HepG2 (cell line): ENCODE results near the gene SCT. TPM values are rescaled to one million over a fixed set of nuclear protein-coding genes. Genes with fewer than 3 reads are reported as not detected.

Source experiments
- FOSL2 ChIP-seq: sonication (generic); formaldehyde crosslinking; IDR thresholded peaks from 2 replicates; pipeline ENCODE4 v1.4.0; 2020; ENCODE audit warnings: missing genetic modification reagents
- HIC2 ChIP-seq: sonication (generic); formaldehyde crosslinking; IDR thresholded peaks from 2 replicates; pipeline ENCODE4 v1.9.0; 2022; ENCODE audit warnings: low read depth, missing genetic modification reagents
- MAX ChIP-seq: IDR thresholded peaks from 2 replicates; pipeline ENCODE4 v1.6.1; 2012; ENCODE audit warnings: inconsistent platforms
- NR2F1 ChIP-seq, 2 experiments: fragments of 450-650 bp in 1 of 2; formaldehyde crosslinking in 1 of 2; IDR thresholded peaks; 2 replicates each; pipeline versions ENCODE4 v1.5.0 to v1.6.1; 2016 to 2020; ENCODE audit warnings: mild to moderate bottlenecking in 1 of 2, missing compliant biosample characterization in 1 of 2, missing genetic modification reagents in 1 of 2, moderate library complexity in 1 of 2
- NR2F2 ChIP-seq: IDR thresholded peaks from 2 replicates; pipeline ENCODE4 v1.6.1; 2012; ENCODE audit warnings: low read depth, inconsistent platforms, borderline replicate concordance
- POGK ChIP-seq: sonication (generic); formaldehyde crosslinking; conservative IDR thresholded peaks from 2 replicates; pipeline ENCODE4 v1.8.0; 2022; ENCODE audit warnings: mild to moderate bottlenecking, moderate library complexity, missing genetic modification reagents
- RARA ChIP-seq: IDR thresholded peaks from 2 replicates; pipeline ENCODE4 v1.6.1; 2016; ENCODE audit warnings: missing genetic modification reagents, missing compliant biosample characterization
- RCOR2 ChIP-seq: IDR thresholded peaks from 2 replicates; pipeline ENCODE4 v1.6.1; 2016; ENCODE audit warnings: missing biosample characterization, missing genetic modification reagents
- SOX6 ChIP-seq, 2 experiments: fragments of 450-650 bp in 1 of 2; sonication (generic) in 1 of 2; formaldehyde crosslinking in 1 of 2; IDR thresholded peaks; 2 replicates each; pipeline versions ENCODE4 v1.4.0 to v1.6.1; 2017 to 2020; ENCODE audit warnings: antibody characterized with exemption in 1 of 2, mild to moderate bottlenecking in 1 of 2, missing genetic modification reagents in 1 of 2
- SP4 ChIP-seq: sonication (generic); formaldehyde crosslinking; IDR thresholded peaks from 2 replicates; pipeline ENCODE4 v1.8.1; 2023; ENCODE audit warnings: mild to moderate bottlenecking, missing genetic modification reagents
- SPEN ChIP-seq: sonication (generic); formaldehyde crosslinking; IDR thresholded peaks from 2 replicates; pipeline ENCODE4 v1.5.1; 2020; ENCODE audit warnings: low read depth, mild to moderate bottlenecking, missing genetic modification reagents
- TFDP1 ChIP-seq: IDR thresholded peaks from 2 replicates; pipeline ENCODE4 v1.6.1; 2016; ENCODE audit warnings: missing compliant biosample characterization, missing genetic modification reagents, borderline replicate concordance
- YEATS2 ChIP-seq: sonication (generic); formaldehyde crosslinking; IDR thresholded peaks from 2 replicates; pipeline ENCODE4 v1.4.0; 2020; ENCODE audit warnings: missing genetic modification reagents, borderline replicate concordance
- YEATS4 ChIP-seq: sonication (generic); formaldehyde crosslinking; IDR thresholded peaks from 2 replicates; pipeline ENCODE4 v1.4.0; 2020; ENCODE audit warnings: missing genetic modification reagents, borderline replicate concordance
- ZFAT ChIP-seq: sonication (generic); formaldehyde crosslinking; conservative IDR thresholded peaks from 2 replicates; pipeline ENCODE4 v1.8.1; 2023; ENCODE audit warnings: missing genetic modification reagents, inconsistent platforms
- ZHX1 ChIP-seq: sonication (generic); formaldehyde crosslinking; IDR thresholded peaks from 2 replicates; pipeline ENCODE4 v1.8.1; 2022; ENCODE audit warnings: low read depth, mild to moderate bottlenecking, missing genetic modification reagents
- ZNF12 ChIP-seq: sonication (generic); formaldehyde crosslinking; IDR thresholded peaks from 2 replicates; pipeline ENCODE4 v1.5.0; 2020; ENCODE audit warnings: missing genetic modification reagents
- ZNF33A ChIP-seq: sonication (generic); formaldehyde crosslinking; IDR thresholded peaks from 2 replicates; pipeline ENCODE4 v1.5.1; 2020; ENCODE audit warnings: missing genetic modification reagents, mild to moderate bottlenecking, moderate library complexity, borderline replicate concordance
- ZNF749 ChIP-seq: sonication (generic); formaldehyde crosslinking; IDR thresholded peaks from 2 replicates; pipeline ENCODE4 v1.8.0; 2022; ENCODE audit warnings: mild to moderate bottlenecking, missing genetic modification reagents, moderate library complexity, borderline replicate concordance
- ZSCAN21 ChIP-seq: sonication (generic); formaldehyde crosslinking; IDR thresholded peaks from 2 replicates; pipeline ENCODE4 v1.8.0; 2022; ENCODE audit warnings: mild to moderate bottlenecking, missing genetic modification reagents, moderate library complexity, borderline replicate concordance
- polyA plus RNA-seq, 8 experiments: library from polyadenylated mRNA; depleted of rRNA in 3 of 8; stranded (reverse) in 7 of 8; unstranded in 1 of 8; fragments of >200 nt; fragmentation: Illumina TruSeq in 4 of 8; extraction: Trizol in 4 of 8; gene quantifications; 2 replicates each; pipeline versions ENCODE4 v1.2.1 to v1.2.3, GENCODE V29; 2011 to 2016; ENCODE audit warnings: low read depth in 4 of 8, missing spikeins in 1 of 8, mixed read lengths in 1 of 8; ENCODE audit not compliant: insufficient read depth in 1 of 8
- total RNA-seq, 5 experiments: library from RNA; depleted of rRNA; stranded (reverse); fragments of >200 nt; fragmentation: Illumina TruSeq; extraction: Trizol; gene quantifications; 2 replicates each; pipeline ENCODE4 v1.2.3, GENCODE V29; 2016; ENCODE audit warnings: low read depth in 1 of 5

SCT gene
- total and polyA plus RNA-seq, 2 of the 13 experiments (the other 11 are each of a cell fraction or from before 2014, with no cell fraction given): not detected

GRCh38 chr11:579830-580601 is 47.0 kb downstream of the SCT start (continued):
- TF ChIP-seq HIC2 (CRISPR knock-in tag): peak; percentile 17; the same call in 1 of the 2 replicates
- TF ChIP-seq ZNF749 (CRISPR knock-in tag): peak; percentile 60; the same call in 1 of the 2 replicates
- TF ChIP-seq ZNF33A: no peak
- peak; percentile 82; the same call in 1 of the 2 replicates for TF ChIP-seq ZHX1 (CRISPR knock-in tag)
- TF ChIP-seq RARA (CRISPR knock-in tag): peak; percentile 71
- TF ChIP-seq ZNF12 (CRISPR knock-in tag): no peak
- TF ChIP-seq ZSCAN21: peak; percentile 57; the same call in 1 of the 2 replicates
- 0 out of 2 replicates have a peak, but pooled peaks have one; percentile 32 for TF ChIP-seq RCOR2
- peak; percentile 75; the same call in 1 of the 2 replicates for TF ChIP-seq TFDP1 (CRISPR knock-in tag)
- TF ChIP-seq SP4 (CRISPR knock-in tag): no peak; the same call in 1 of the 2 replicates
- TF ChIP-seq SOX6 (IDR thresholded peaks at IDR 0.05): no peak
- peak; percentile 80 for TF ChIP-seq SOX6 (CRISPR knock-in tag; IDR thresholded peaks at IDR 0.05)
- peak; percentile 38 to 51; a peak in 3 of 4 replicates for TF ChIP-seq NR2F1 (CRISPR knock-in tag; IDR thresholded peaks at IDR 0.05)
- peak; percentile 52; the same call in 1 of the 2 replicates for TF ChIP-seq YEATS2
- peak; percentile 57; the same call in 1 of the 2 replicates for TF ChIP-seq NR2F2
- peak; percentile 79 for TF ChIP-seq SPEN
- TF ChIP-seq ZFAT (CRISPR knock-in tag): no peak
- TF ChIP-seq MAX: peak; percentile 95
- no peak for TF ChIP-seq POGK
- peak; percentile 60; the same call in 1 of the 2 replicates for TF ChIP-seq YEATS4 (CRISPR knock-in tag)
- TF ChIP-seq FOSL2 (CRISPR knock-in tag): peak; percentile 64
